ENCODE measurements around the gene CBFA2T2. TPM values are rescaled to one million over a fixed set of nuclear protein-coding genes. Genes with fewer than 3 reads are reported as not detected.

The CBFA2T2 gene
- total RNA-seq, 1 experiment from 2014 or later: 16.3 TPM

- no peaks in the 10 kb centered on the region for H3K9me3 ChIP-seq (ENCODE audit: control insufficient read depth, insufficient read depth, low read depth, low read length)
- H3K27ac ChIP-seq (ENCODE audit: low read length): no peak overlapping the region
- no peak overlapping the region for H3K4me3 ChIP-seq (ENCODE audit: low read depth in 2 of 2, low read length in 2 of 2)
- no peaks in the 10 kb centered on the region for H3K27me3 ChIP-seq (ENCODE audit: control insufficient read depth, insufficient read depth, low read length)
- H3K4me1 ChIP-seq (ENCODE audit: control insufficient read depth, insufficient read depth, low read length): peaks cover 16% of the 10 kb centered on the region
- TF ChIP-seq TCF7L2 (IDR thresholded peaks at IDR 0.05; ENCODE audit: low read depth, low read length) (no peak), REST (IDR thresholded peaks at IDR 0.05; ENCODE audit: insufficient read depth in 1 of 2, low read depth in 2 of 2, low read length in 1 of 2) (no peak), SIN3A (IDR thresholded peaks at IDR 0.05; ENCODE audit: borderline replicate concordance, insufficient read depth, low read depth, low read length) (no peak), CTCF (IDR thresholded peaks at IDR 0.05) (no peak), POLR2AphosphoS5 (IDR thresholded peaks at IDR 0.05; ENCODE audit: low read depth, low read length) (no peak)
- in situ Hi-C loops (cut with HindIII; ENCODE audit: low pct_unique_long_range_greater_than_20kb, low sequenced_read_pairs): no loop called here
- H3K36me3 ChIP-seq (ENCODE audit: control insufficient read depth, insufficient read depth, low read length): peaks cover 6% of the 10 kb centered on the region; the same call in 1 of the 2 replicates
- POLR2A ChIA-PET: interaction anchor here (0.7 kb wide), 1 partner anchor 776 kb away, joined by 4 read pairs; no protein-coding TSS in a partner anchor
- BruUV-seq (replicated peaks): no TSS peak
- intact Hi-C loops (cut with micrococcal nuclease; ENCODE audit: unreplicated experiment): no loop called here
- CTCF ChIA-PET: no interaction called here
- ATAC-seq (no peak), DNase-seq (ENCODE audit: low read depth, low spot score) (no peak)
Measured at GRCh38 chr20:33677991-33678702, 188.3 kb downstream of the CBFA2T2 start.

- CTCF ChIA-PET: no interaction called here
- Histone ChIP-seq H3K4me3 (ENCODE audit: low read depth in 2 of 2, low read length in 2 of 2) (no peak overlapping the region), H3K27me3 (ENCODE audit: control insufficient read depth, insufficient read depth, low read length) (no peaks in the 10 kb centered on the region), H3K27ac (ENCODE audit: low read length) (no peak overlapping the region), H3K4me1 (ENCODE audit: control insufficient read depth, insufficient read depth, low read length) (peaks cover 16% of the 10 kb centered on the region), H3K36me3 (ENCODE audit: control insufficient read depth, insufficient read depth, low read length) (no peaks in the 10 kb centered on the region), H3K9me3 (ENCODE audit: control insufficient read depth, insufficient read depth, low read depth, low read length) (no peaks in the 10 kb centered on the region)
- TF ChIP-seq SIN3A (IDR thresholded peaks at IDR 0.05; ENCODE audit: borderline replicate concordance, insufficient read depth, low read depth, low read length): no peak
- no peak for TF ChIP-seq POLR2AphosphoS5 (IDR thresholded peaks at IDR 0.05; ENCODE audit: low read depth, low read length)
- no peak for TF ChIP-seq CTCF (IDR thresholded peaks at IDR 0.05)
- no peak for TF ChIP-seq TCF7L2 (IDR thresholded peaks at IDR 0.05; ENCODE audit: low read depth, low read length)
- TF ChIP-seq REST (IDR thresholded peaks at IDR 0.05; ENCODE audit: insufficient read depth in 1 of 2, low read depth in 2 of 2, low read length in 1 of 2): no peak
- ATAC-seq (no peak), DNase-seq (ENCODE audit: low read depth, low spot score) (no peak)
- in situ Hi-C loops (cut with HindIII; ENCODE audit: low pct_unique_long_range_greater_than_20kb, low sequenced_read_pairs) (no loop called here), intact Hi-C loops (cut with micrococcal nuclease; ENCODE audit: unreplicated experiment) (no loop called here)
- BruUV-seq (replicated peaks): no TSS peak
- POLR2A ChIA-PET: interaction anchor here (0.5 kb wide), 1 partner anchor 34 kb away, joined by 3 read pairs; no protein-coding TSS in a partner anchor
Measured at GRCh38 chr20:33679758-33680485, 190.0 kb downstream of the CBFA2T2 start.

Data from Panc1 (cell line).